Peyer's patch (tissue), 4 donors: ENCODE results near the gene CBLB. TPM values are rescaled to one million over a fixed set of nuclear protein-coding genes. Genes with fewer than 3 reads are reported as not detected.

Source experiments
- DNase-seq, 3 donors: peaks; one replicate each; pipeline ENCODE4 v3.0.0-alpha.2; 2017 to 2019
- H3K27ac ChIP-seq, 4 donors: fragments of 200-600 bp; sonication (generic); one replicate each; pipeline ENCODE4 v1.5.1; 2016 to 2019
- H3K27me3 ChIP-seq, 2 donors: fragments of 200-600 bp; sonication (generic); one replicate each; pipeline ENCODE4 v1.5.1; 2019
- H3K36me3 ChIP-seq, 3 donors: fragments of 200-600 bp; sonication (generic); one replicate each; pipeline ENCODE4 v1.5.1; 2016 to 2019
- H3K4me1 ChIP-seq, 4 donors: fragments of 200-600 bp; sonication (generic); one replicate each; pipeline ENCODE4 v1.5.1; 2016 to 2019
- H3K4me3 ChIP-seq, 4 donors: fragments of 200-600 bp; sonication (generic); 1 replicate in 3 of 4; 2 replicates in 1 of 4; pipeline ENCODE4 v1.5.1; 2016 to 2019; ENCODE audit warnings: mild to moderate bottlenecking in 1 of 4
- H3K9me3 ChIP-seq, 4 donors: fragments of 200-600 bp; sonication (generic); one replicate each; pipeline ENCODE4 v1.5.1; 2016 to 2019; ENCODE audit warnings: mild to moderate bottlenecking in 1 of 4
- POLR2A ChIP-seq, 2 donors: fragments of 450-650 bp; IDR thresholded peaks; one replicate each; pipeline ENCODE4 v1.5.1; 2017; ENCODE audit warnings: antibody characterized with exemption in 2 of 2, mild to moderate bottlenecking in 2 of 2, moderate library complexity in 2 of 2
- total RNA-seq, 4 donors: library from RNA; depleted of rRNA; stranded (reverse); fragments of >200 nt; gene quantifications; one replicate each; pipeline ENCODE4 v1.1.0, GENCODE V29; 2016
- TF ChIP-seq, protein P1 (sequence below), 6 experiments: fragments of 450-650 bp in 4 of 6; fragments of 200-600 bp in 2 of 6; sonication (generic) in 1 of 6; IDR thresholded peaks; one replicate each; pipeline ENCODE4 v1.5.1; 2017 to 2019; ENCODE audit warnings: antibody characterized with exemption in 6 of 6, mild to moderate bottlenecking in 3 of 6, moderate library complexity in 1 of 6

Gene CBLB
- total RNA-seq, 4 donors from 2014 or later = 58.6 to 112 (median 84.5) TPM

DNA sequence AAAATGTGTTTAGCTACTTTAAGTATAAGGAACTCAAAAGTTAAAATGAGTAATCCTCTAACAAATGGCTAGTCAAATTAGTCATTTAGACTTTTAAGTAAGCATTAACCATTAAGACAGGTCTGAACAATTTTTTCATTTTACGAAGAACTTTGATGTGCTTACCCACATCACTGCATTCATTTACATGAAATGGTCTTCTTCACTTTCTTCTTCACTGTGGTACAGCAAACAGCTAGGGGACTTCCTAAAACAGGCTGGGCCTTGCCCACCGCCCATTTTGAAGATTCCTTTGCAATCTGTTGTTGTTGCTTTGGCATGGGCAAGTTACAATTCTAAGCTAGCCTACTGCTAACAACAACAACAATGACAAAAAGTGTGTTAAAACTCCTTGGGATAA lies 67.4 kb downstream of the CBLB start:
- no peaks in the 10 kb centered on the region for H3K27me3 ChIP-seq
- no peaks in the 10 kb centered on the region for H3K9me3 ChIP-seq
- DNase-seq = no peak
- no peaks in the 10 kb centered on the region for H3K36me3 ChIP-seq
- H3K4me1 ChIP-seq = peaks cover 0 to 20% (median 5%) of the 10 kb centered on the region in 4 donors
- no peak for TF ChIP-seq POLR2A (IDR thresholded peaks at IDR 0.05)
- TF ChIP-seq, protein P1, sequence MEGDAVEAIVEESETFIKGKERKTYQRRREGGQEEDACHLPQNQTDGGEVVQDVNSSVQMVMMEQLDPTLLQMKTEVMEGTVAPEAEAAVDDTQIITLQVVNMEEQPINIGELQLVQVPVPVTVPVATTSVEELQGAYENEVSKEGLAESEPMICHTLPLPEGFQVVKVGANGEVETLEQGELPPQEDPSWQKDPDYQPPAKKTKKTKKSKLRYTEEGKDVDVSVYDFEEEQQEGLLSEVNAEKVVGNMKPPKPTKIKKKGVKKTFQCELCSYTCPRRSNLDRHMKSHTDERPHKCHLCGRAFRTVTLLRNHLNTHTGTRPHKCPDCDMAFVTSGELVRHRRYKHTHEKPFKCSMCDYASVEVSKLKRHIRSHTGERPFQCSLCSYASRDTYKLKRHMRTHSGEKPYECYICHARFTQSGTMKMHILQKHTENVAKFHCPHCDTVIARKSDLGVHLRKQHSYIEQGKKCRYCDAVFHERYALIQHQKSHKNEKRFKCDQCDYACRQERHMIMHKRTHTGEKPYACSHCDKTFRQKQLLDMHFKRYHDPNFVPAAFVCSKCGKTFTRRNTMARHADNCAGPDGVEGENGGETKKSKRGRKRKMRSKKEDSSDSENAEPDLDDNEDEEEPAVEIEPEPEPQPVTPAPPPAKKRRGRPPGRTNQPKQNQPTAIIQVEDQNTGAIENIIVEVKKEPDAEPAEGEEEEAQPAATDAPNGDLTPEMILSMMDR (IDR thresholded peaks at IDR 0.05) = no peak
- peak overlapping the region in 1 of 4 donors; percentile 40 for H3K27ac ChIP-seq
- H3K4me3 ChIP-seq = no peak overlapping the region

DNA sequence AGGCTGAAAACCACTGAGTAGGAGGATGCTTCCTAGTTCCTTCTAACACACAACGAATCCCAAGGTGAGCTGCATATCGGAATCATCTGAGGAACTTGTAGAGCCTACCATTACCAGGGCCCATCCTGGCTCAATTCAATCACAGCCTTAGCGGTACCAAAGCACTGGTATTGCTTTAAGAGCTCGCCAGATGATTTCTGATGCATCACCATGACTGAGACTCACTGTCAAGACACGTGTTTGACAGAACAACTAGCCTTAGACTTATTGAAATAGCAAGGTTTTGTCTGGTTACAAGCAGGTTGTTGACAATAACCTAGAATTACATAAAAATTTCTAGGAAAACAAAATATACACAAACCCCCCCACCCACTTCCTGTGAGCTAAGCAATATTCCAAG lies 68.5 kb downstream of the CBLB start:
- Histone ChIP-seq H3K27me3 (no peaks in the 10 kb centered on the region), H3K9me3 (no peaks in the 10 kb centered on the region), H3K27ac (no peak overlapping the region), H3K4me3 (no peak overlapping the region), H3K4me1 (peaks cover 0 to 18% (median 5%) of the 10 kb centered on the region in 4 donors), H3K36me3 (no peaks in the 10 kb centered on the region)
- no peak for TF ChIP-seq POLR2A (IDR thresholded peaks at IDR 0.05)
- TF ChIP-seq, protein P1 (IDR thresholded peaks at IDR 0.05) = no peak
- DNase-seq = no peak

DNA sequence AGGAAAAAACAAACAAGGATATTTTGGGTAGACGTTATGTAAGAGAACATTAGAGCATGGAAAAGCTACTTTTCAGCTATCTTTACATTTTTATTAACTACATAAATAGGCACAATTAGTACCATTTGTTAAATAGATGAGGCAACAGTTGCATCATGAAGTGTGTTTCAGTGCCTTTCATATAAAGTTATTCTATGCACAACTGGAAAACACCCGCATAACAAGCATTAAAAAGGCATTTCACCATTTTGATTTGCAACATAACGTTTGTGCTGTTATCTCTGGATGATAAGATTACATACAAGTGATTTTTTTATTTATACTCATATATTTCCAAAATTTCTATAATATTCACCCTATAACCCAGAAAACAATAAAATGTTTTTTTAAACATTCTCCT lies 69.5 kb downstream of the CBLB start:
- H3K27me3 ChIP-seq = no peaks in the 10 kb centered on the region
- no peak overlapping the region for H3K4me3 ChIP-seq
- DNase-seq = no peak
- no peaks in the 10 kb centered on the region for H3K36me3 ChIP-seq
- H3K9me3 ChIP-seq = no peaks in the 10 kb centered on the region
- H3K4me1 ChIP-seq = peaks cover 0 to 18% (median 5%) of the 10 kb centered on the region in 4 donors
- no peak overlapping the region for H3K27ac ChIP-seq
- no peak for TF ChIP-seq POLR2A (IDR thresholded peaks at IDR 0.05)
- TF ChIP-seq, protein P1 (IDR thresholded peaks at IDR 0.05) = no peak

DNA sequence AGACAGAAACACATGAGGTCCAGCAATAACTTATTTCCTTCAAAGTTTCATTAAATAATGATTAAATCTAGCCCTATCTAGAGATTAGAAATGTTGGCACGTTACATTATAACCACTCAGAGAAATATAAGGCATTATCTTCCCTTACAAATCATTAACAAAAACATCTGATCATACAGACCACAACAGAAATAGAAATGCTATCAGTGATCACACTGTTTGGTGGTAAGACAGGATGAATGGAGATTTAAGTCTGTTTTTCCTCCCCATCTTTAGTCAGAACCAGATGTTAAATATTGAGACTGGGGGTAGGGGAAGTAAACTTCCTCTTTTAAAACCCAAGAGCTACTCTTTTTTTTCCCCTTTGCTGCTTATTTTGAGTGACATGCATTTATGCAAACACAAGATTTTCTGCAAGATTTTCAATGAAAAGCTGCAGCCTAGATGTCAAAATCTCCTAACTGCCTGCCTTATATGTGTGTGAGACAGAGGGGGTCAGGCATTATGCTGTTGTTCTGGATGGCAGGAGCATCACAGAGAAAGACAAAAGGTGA lies 70.4 kb downstream of the CBLB start:
- TF ChIP-seq, protein P1 (IDR thresholded peaks at IDR 0.05) = no peak
- TF ChIP-seq POLR2A (IDR thresholded peaks at IDR 0.05) = no peak
- DNase-seq = no peak
- Histone ChIP-seq H3K4me3 (no peak overlapping the region), H3K9me3 (no peaks in the 10 kb centered on the region), H3K4me1 (peaks cover 0 to 18% (median 5%) of the 10 kb centered on the region in 4 donors), H3K36me3 (no peaks in the 10 kb centered on the region), H3K27ac (peak overlapping the region in 1 of 4 donors; percentile 28), H3K27me3 (no peaks in the 10 kb centered on the region)

DNA sequence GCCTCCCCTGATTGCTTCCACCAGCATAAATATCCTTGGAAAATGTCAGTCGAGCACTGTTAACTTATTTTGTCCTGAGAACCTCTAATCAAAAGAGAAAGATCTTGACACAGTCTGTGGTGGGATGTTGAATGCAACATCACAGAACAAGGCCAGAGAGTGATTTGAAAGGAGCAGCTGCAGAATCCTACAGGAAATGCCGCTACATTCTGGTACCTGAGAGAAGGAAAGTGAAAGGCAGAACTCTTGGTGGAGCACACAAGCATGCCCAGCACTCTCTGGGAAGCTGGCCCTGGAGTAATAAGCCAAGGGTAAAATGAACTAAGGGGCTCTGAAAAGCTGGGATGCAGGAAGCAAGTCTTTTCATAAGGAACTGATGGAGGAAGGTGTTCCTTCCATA lies 75.8 kb downstream of the CBLB start:
- H3K27me3 ChIP-seq = no peaks in the 10 kb centered on the region
- no peaks in the 10 kb centered on the region for H3K9me3 ChIP-seq
- TF ChIP-seq POLR2A (IDR thresholded peaks at IDR 0.05) = no peak
- TF ChIP-seq, protein P1 (IDR thresholded peaks at IDR 0.05) = no peak
- no peak for DNase-seq
- no peak overlapping the region for H3K4me3 ChIP-seq
- no peaks in the 10 kb centered on the region for H3K4me1 ChIP-seq
- H3K27ac ChIP-seq = peak overlapping the region in 3 of 4 donors; percentile 19 to 45 (median 44)
- no peaks in the 10 kb centered on the region for H3K36me3 ChIP-seq
